Coronary artery (tissue), 2 donors: ENCODE results near the gene RPL36.
A peak's percentile ranks its signal among the peaks of the same experiment; 100 is the strongest.

ENCODE experiments used
- DNase-seq: peaks from one replicate; pipeline ENCODE4 v3.0.0-alpha.2; 2017; ENCODE audit warnings: low spot score
- H3K27ac ChIP-seq, 2 donors: fragments of 200-600 bp; sonication (generic); one replicate each; pipeline ENCODE4 v1.5.1; 2016 to 2019
- H3K4me3 ChIP-seq: fragments of 200-600 bp; sonication (generic); 2 replicates; pipeline ENCODE4 v1.5.1; 2016; ENCODE audit warnings: mild to moderate bottlenecking, moderate library complexity
- TF ChIP-seq, protein P1 (sequence below): fragments of 200-600 bp; sonication (generic); IDR thresholded peaks from one replicate; pipeline ENCODE4 v1.5.1; 2019; ENCODE audit warnings: antibody characterized with exemption

RPL36 gene

GRCh38 chr19:5690955-5691821 lies 1.1 kb downstream of the RPL36 start:
- DNase-seq = no peak
- peak overlapping the region; percentile 98 for H3K4me3 ChIP-seq
- H3K27ac ChIP-seq = peak overlapping the region; percentile 87 to 97
- TF ChIP-seq, protein P1, sequence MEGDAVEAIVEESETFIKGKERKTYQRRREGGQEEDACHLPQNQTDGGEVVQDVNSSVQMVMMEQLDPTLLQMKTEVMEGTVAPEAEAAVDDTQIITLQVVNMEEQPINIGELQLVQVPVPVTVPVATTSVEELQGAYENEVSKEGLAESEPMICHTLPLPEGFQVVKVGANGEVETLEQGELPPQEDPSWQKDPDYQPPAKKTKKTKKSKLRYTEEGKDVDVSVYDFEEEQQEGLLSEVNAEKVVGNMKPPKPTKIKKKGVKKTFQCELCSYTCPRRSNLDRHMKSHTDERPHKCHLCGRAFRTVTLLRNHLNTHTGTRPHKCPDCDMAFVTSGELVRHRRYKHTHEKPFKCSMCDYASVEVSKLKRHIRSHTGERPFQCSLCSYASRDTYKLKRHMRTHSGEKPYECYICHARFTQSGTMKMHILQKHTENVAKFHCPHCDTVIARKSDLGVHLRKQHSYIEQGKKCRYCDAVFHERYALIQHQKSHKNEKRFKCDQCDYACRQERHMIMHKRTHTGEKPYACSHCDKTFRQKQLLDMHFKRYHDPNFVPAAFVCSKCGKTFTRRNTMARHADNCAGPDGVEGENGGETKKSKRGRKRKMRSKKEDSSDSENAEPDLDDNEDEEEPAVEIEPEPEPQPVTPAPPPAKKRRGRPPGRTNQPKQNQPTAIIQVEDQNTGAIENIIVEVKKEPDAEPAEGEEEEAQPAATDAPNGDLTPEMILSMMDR = no peak

DNA sequence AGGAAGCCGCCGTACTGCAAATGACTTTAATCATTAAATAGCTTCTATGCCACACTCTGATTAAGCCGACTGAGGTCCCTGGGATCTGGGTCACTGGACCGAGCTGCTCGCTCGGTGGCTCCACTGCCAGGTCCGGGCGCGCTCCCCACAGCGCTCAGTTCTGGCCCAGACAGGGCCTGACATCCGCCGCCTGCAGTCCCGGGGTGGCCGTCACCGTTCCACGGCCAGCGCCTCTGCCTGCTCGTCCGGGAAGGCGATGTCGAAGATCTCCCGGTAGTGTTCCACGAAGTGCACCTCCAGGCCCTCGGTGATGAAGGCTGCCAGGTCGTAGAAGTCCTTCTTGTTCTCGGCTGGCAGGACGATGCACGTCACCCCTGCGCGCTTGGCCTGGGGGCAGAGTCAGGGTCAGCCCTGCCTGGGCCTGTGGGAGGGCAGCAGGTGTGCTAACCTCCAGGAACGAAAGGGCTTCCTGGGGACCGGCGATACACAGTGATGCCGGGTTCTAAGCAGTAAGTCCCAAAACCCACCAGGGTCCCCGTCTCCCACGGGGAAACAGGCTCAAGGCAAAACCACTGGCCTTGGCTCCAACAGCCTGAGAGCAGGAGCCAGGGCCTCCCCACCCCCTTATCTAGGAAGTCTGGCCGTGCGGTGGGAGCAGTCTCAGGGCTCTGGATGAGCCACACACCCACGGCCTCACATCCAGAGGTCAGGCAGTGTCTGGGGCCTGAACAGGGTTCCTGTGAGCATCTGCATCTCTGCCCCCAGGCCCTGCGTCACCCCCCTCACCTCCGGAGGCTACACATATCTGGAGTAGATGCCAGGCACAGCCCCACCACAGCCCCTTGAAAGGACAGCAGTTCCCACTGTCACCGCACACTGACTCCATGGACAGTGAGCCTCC lies 2.0 kb downstream of the RPL36 start:
- peak; percentile 72 for DNase-seq
- TF ChIP-seq, protein P1 = no peak

GRCh38 chr19:5692723-5693194 lies 2.7 kb downstream of the RPL36 start:
- DNase-seq = no peak
- TF ChIP-seq, protein P1 = no peak
- Histone ChIP-seq H3K4me3 (no peak overlapping the region), H3K27ac (peak overlapping the region in 1 of 2 donors; percentile 97)

More for the DNA sequence above, 2.0 kb downstream of the RPL36 start:
- Histone ChIP-seq H3K27ac (peak overlapping the region in 1 of 2 donors; percentile 97), H3K4me3 (peak overlapping the region; percentile 98)

DNA sequence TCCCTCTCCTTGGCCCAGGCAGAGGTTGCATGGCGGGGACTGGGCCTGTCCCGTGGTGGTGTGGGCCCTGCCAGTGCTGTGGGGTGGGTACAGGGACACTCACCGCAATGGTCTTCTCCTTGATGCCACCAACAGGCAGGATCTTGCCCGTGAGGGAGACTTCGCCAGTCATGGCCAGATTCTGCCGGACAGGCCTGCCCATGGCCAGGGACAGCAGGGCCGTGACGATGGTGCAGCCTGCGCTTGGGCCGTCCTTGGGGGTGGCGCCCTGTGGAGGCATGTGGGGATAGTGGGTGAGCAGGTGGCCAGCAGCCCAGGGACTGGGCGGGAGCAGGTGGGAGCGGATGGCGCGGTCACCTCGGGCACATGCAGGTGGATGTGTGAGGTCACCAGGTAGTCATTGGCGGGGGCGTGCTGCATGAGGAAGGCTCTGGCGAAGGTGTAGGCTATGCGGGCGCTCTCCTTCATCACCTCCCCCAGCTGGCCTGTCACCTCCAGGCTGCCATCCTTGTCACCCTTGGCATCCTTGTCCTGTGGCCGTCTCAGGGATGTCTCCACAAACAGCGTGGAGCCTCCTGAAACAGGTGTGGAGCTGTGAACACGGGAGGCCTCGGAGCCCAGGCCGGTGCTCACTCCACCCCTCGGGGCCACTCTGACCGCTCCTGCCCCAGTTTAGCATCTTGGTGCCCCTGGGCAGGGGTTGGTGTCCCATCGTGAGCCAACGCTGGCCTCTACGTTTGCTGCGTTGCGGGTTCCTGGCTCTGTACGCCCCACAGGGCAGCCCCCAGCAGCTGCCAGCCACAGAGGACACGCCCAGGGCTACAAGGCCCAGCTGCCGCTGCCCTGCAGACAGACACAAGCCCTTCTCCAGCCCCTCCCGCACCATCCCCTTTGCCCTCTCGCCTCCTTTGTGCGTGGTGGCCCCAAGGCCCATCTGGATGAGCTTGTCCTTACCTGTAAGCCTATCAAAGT lies 3.4 kb downstream of the RPL36 start:
- peak; percentile 72 for DNase-seq
- TF ChIP-seq, protein P1 = no peak
- no peak overlapping the region for H3K27ac ChIP-seq
- no peak overlapping the region for H3K4me3 ChIP-seq

- Histone ChIP-seq H3K27ac (no peak overlapping the region), H3K4me3 (no peak overlapping the region)
- TF ChIP-seq, protein P1 = no peak
- DNase-seq = peak; percentile 66
Measured at GRCh38 chr19:5694167-5694955, 4.3 kb downstream of the RPL36 start.
